Coronary artery (tissue), 2 donors: Measurements from ENCODE around the gene RAB28.

Experiments
- DNase-seq: peaks from one replicate; pipeline ENCODE4 v3.0.0-alpha.2; 2017; ENCODE audit warnings: low spot score
- H3K27ac ChIP-seq, 2 donors: fragments of 200-600 bp; sonication (generic); one replicate each; pipeline ENCODE4 v1.5.1; 2016 to 2019
- H3K4me3 ChIP-seq: fragments of 200-600 bp; sonication (generic); 2 replicates; pipeline ENCODE4 v1.5.1; 2016; ENCODE audit warnings: mild to moderate bottlenecking, moderate library complexity
- CTCF ChIP-seq: fragments of 200-600 bp; sonication (generic); IDR thresholded peaks from one replicate; pipeline ENCODE4 v1.5.1; 2019; ENCODE audit warnings: antibody characterized with exemption

RAB28 gene

GRCh38 chr4:13454786-13455185, 29.4 kb downstream of the RAB28 start:
- no peak for DNase-seq
- no peak overlapping the region for H3K4me3 ChIP-seq
- H3K27ac ChIP-seq: no peak overlapping the region
- TF ChIP-seq CTCF: no peak

- DNase-seq: no peak
- H3K27ac ChIP-seq: no peak overlapping the region
- TF ChIP-seq CTCF: no peak
- H3K4me3 ChIP-seq: no peak overlapping the region
These were observed 31.1 kb downstream of the RAB28 start for GRCh38 chr4:13452927-13453579.

- no peak overlapping the region for H3K27ac ChIP-seq
- no peak overlapping the region for H3K4me3 ChIP-seq
- no peak for DNase-seq
- no peak for TF ChIP-seq CTCF
These were observed 34.5 kb downstream of the RAB28 start for GRCh38 chr4:13449590-13449989.

- TF ChIP-seq CTCF: no peak
- DNase-seq: no peak
- Histone ChIP-seq H3K27ac (no peak overlapping the region), H3K4me3 (no peak overlapping the region)
These were observed 38.0 kb downstream of the RAB28 start for GRCh38 chr4:13445841-13446790.

- no peak for DNase-seq
- TF ChIP-seq CTCF: no peak
- no peak overlapping the region for H3K27ac ChIP-seq
These were observed 42.6 kb downstream of the RAB28 start for GRCh38 chr4:13441506-13441905.

GRCh38 chr4:13436962-13437361, 47.2 kb downstream of the RAB28 start:
- DNase-seq: no peak
- TF ChIP-seq CTCF: no peak
- H3K27ac ChIP-seq: no peak overlapping the region
- H3K4me3 ChIP-seq: no peak overlapping the region

More at GRCh38 chr4:13441506-13441905, 42.6 kb downstream of the RAB28 start:
- H3K4me3 ChIP-seq: no peak overlapping the region
